H9 (cell line): Measurements from ENCODE around the gene EBF4. TPM values are rescaled to one million over a fixed set of nuclear protein-coding genes. Genes with fewer than 3 reads are reported as not detected.

ENCODE experiments used
- DNase-seq: peaks from one replicate; pipeline ENCODE4 v3.0.0-alpha.2; 2017
- H2AFZ ChIP-seq: one replicate; pipeline ENCODE4 v1.6.1; 2013; ENCODE audit warnings: mild to moderate bottlenecking, low read length, control low read depth, moderate library complexity
- H2AK5ac ChIP-seq: 2 replicates; pipeline ENCODE4 v1.6.1; 2013; ENCODE audit warnings: low read length, control low read depth, mixed read lengths; ENCODE audit not compliant: insufficient read length
- H2BK120ac ChIP-seq: one replicate; pipeline ENCODE4 v1.6.1; 2013; ENCODE audit warnings: low read depth, mild to moderate bottlenecking, low read length, control low read depth, inconsistent platforms; ENCODE audit not compliant: poor library complexity, severe bottlenecking
- H2BK12ac ChIP-seq: 2 replicates; pipeline ENCODE4 v1.6.1; 2013; ENCODE audit warnings: low read length, control low read depth, mixed read lengths, low read depth; ENCODE audit not compliant: insufficient read length
- H2BK15ac ChIP-seq: 2 replicates; pipeline ENCODE4 v1.6.1; 2013; ENCODE audit warnings: low read depth, low read length, control low read depth
- H2BK20ac ChIP-seq: one replicate; pipeline ENCODE4 v1.6.1; 2013; ENCODE audit warnings: low read depth, mild to moderate bottlenecking, low read length, control low read depth, inconsistent platforms; ENCODE audit not compliant: poor library complexity, severe bottlenecking
- H2BK5ac ChIP-seq: 2 replicates; pipeline ENCODE4 v1.6.1; 2013; ENCODE audit warnings: low read length, control low read depth, mixed read lengths; ENCODE audit not compliant: insufficient read length
- H3K14ac ChIP-seq: 2 replicates; pipeline ENCODE4 v1.6.1; 2013; ENCODE audit warnings: low read length, control low read depth; ENCODE audit not compliant: insufficient read depth
- H3K18ac ChIP-seq: 2 replicates; pipeline ENCODE4 v1.6.1; 2013; ENCODE audit warnings: low read depth, mild to moderate bottlenecking, mixed read lengths, low read length, control low read depth; ENCODE audit not compliant: insufficient read length
- H3K23ac ChIP-seq: 2 replicates; pipeline ENCODE4 v1.6.1; 2013; ENCODE audit warnings: low read length, control low read depth, mixed read lengths, low read depth; ENCODE audit not compliant: insufficient read length
- H3K23me2 ChIP-seq: 2 replicates; pipeline ENCODE4 v1.6.1; 2013; ENCODE audit warnings: low read depth, mild to moderate bottlenecking, mixed read lengths, low read length, control low read depth; ENCODE audit not compliant: insufficient read length, poor library complexity, severe bottlenecking
- H3K27ac ChIP-seq: 2 replicates; pipeline ENCODE4 v1.5.1; 2013; ENCODE audit warnings: low read length, control low read depth, mixed read lengths, low read depth; ENCODE audit not compliant: insufficient read length
- H3K27me3 ChIP-seq: 2 replicates; pipeline ENCODE4 v1.6.1; 2013; ENCODE audit warnings: low read length, control low read depth, inconsistent platforms; ENCODE audit not compliant: insufficient read depth
- H3K4ac ChIP-seq: 2 replicates; pipeline ENCODE4 v1.6.1; 2013; ENCODE audit warnings: low read depth, mild to moderate bottlenecking, control low read depth, inconsistent platforms, low read length, moderate library complexity
- H3K4me1 ChIP-seq: 2 replicates; pipeline ENCODE4 v1.6.1; 2013; ENCODE audit warnings: low read length, control low read depth, inconsistent platforms; ENCODE audit not compliant: insufficient read depth
- H3K4me2 ChIP-seq: 2 replicates; pipeline ENCODE4 v1.6.1; 2013; ENCODE audit warnings: low read length, control low read depth, mixed read lengths; ENCODE audit not compliant: insufficient read length, insufficient read depth
- H3K56ac ChIP-seq: 2 replicates; pipeline ENCODE4 v1.6.1; 2013; ENCODE audit warnings: low read depth, mild to moderate bottlenecking, mixed read lengths, low read length, control low read depth; ENCODE audit not compliant: insufficient read length
- H3K79me1 ChIP-seq: 2 replicates; pipeline ENCODE4 v1.6.1; 2013; ENCODE audit warnings: low read depth, mild to moderate bottlenecking, moderate library complexity, low read length, control low read depth, inconsistent platforms; ENCODE audit not compliant: insufficient read depth, poor library complexity, severe bottlenecking
- H3K79me2 ChIP-seq: 2 replicates; pipeline ENCODE4 v1.6.1; 2013; ENCODE audit warnings: low read length, control low read depth, inconsistent platforms; ENCODE audit not compliant: insufficient read depth
- H3K9ac ChIP-seq: 2 replicates; pipeline ENCODE4 v1.6.1; 2013; ENCODE audit warnings: low read length, control low read depth, mixed read lengths; ENCODE audit not compliant: insufficient read length; ENCODE audit errors: extremely low read depth
- H3K9me3 ChIP-seq: one replicate; pipeline ENCODE4 v1.6.1; 2013; ENCODE audit warnings: low read depth, low read length, inconsistent platforms; ENCODE audit not compliant: control insufficient read depth
- H3T11ph ChIP-seq: one replicate; pipeline ENCODE4 v1.6.1; 2013; ENCODE audit warnings: mild to moderate bottlenecking, low read length, control low read depth, inconsistent platforms
- H4K20me1 ChIP-seq: one replicate; pipeline ENCODE4 v1.6.1; 2013; ENCODE audit not compliant: control insufficient read depth, insufficient read length, insufficient read depth
- H4K5ac ChIP-seq: 2 replicates; pipeline ENCODE4 v1.6.1; 2013; ENCODE audit warnings: low read depth, mild to moderate bottlenecking, mixed read lengths, low read length, control low read depth; ENCODE audit not compliant: insufficient read length
- H4K8ac ChIP-seq: replicated peaks from 2 replicates; pipeline ENCODE4 v1.6.1; 2013; ENCODE audit warnings: low read length, control low read depth, mixed read lengths, low read depth; ENCODE audit not compliant: insufficient read length
- H4K91ac ChIP-seq: 2 replicates; pipeline ENCODE4 v1.6.1; 2013; ENCODE audit warnings: low read depth, mild to moderate bottlenecking, moderate library complexity, mixed read lengths, low read length, control low read depth; ENCODE audit not compliant: insufficient read length
- H3K27ac Mint-ChIP-seq, 3 experiments: 2 replicates in 2 of 3; 3 replicates in 1 of 3; pipeline ENCODE4 v1.8.0; 2020 to 2021; ENCODE audit warnings: mixed read lengths in 3 of 3, mild to moderate bottlenecking in 1 of 3, moderate library complexity in 1 of 3
- H3K27me3 Mint-ChIP-seq: 2 replicates; pipeline ENCODE4 v1.8.0; 2021; ENCODE audit warnings: low read depth, mild to moderate bottlenecking, moderate library complexity, mixed read lengths
- H3K36me3 Mint-ChIP-seq, 3 experiments: 2 replicates in 2 of 3; 3 replicates in 1 of 3; pipeline ENCODE4 v1.8.0; 2020 to 2021; ENCODE audit warnings: low read depth in 3 of 3, mixed read lengths in 3 of 3; ENCODE audit not compliant: insufficient read depth in 1 of 3
- H3K4me1 Mint-ChIP-seq, 2 experiments: 2 replicates each; pipeline ENCODE4 v1.8.0; 2020; ENCODE audit warnings: mixed read lengths in 2 of 2
- H3K4me3 Mint-ChIP-seq, 2 experiments: 2 replicates in 1 of 2; 3 replicates in 1 of 2; pipeline ENCODE4 v1.8.0; 2020 to 2021; ENCODE audit warnings: mild to moderate bottlenecking in 2 of 2, mixed read lengths in 2 of 2, moderate library complexity in 1 of 2
- H3K9me3 Mint-ChIP-seq, 2 experiments: 2 replicates in 1 of 2; 3 replicates in 1 of 2; pipeline ENCODE4 v1.8.0; 2020; ENCODE audit warnings: mild to moderate bottlenecking in 2 of 2, mixed read lengths in 2 of 2, moderate library complexity in 1 of 2
- CTCF ChIP-seq: fragments of 200-600 bp; sonication (generic); conservative IDR thresholded peaks from 3 replicates; pipeline ENCODE4 v1.8.0; 2021; ENCODE audit warnings: antibody characterized with exemption, mild to moderate bottlenecking
- WGBS: extraction: QIAGEN DNeasy Blood & Tissue Kit; methylation state at CpG from one replicate; pipeline ENCODE4 v1.1.7; 2013; ENCODE audit warnings: missing lambda C conversion rate, low lambda C conversion rate, mixed read lengths; ENCODE audit not compliant: insufficient read length; ENCODE audit errors: extremely low coverage; 5-methylcytosine and 5-hydroxymethylcytosine counted together
- total RNA-seq: library from RNA; stranded (reverse); gene quantifications from 2 replicates; pipeline ENCODE4 v1.2.1, GENCODE V29; 2021

The EBF4 gene
- total RNA-seq, 1 experiment from 2014 or later = 3.9 TPM

- Histone ChIP-seq H3T11ph (no peak overlapping the region), H2AFZ (no peak overlapping the region), H2BK20ac (no peak overlapping the region), H4K20me1 (peaks cover 4% of the 10 kb centered on the region), H2BK15ac (no peak overlapping the region), H3K14ac (no peak overlapping the region), H3K4ac (no peak overlapping the region), H2BK5ac (no peak overlapping the region), H4K91ac (no peak overlapping the region), H4K8ac (no peak overlapping the region), H3K56ac (no peak overlapping the region), H3K9me3 (no peaks in the 10 kb centered on the region), H3K23ac (no peak overlapping the region), H3K79me2 (no peaks in the 10 kb centered on the region), H3K27ac (no peak overlapping the region), H3K4me2 (peak overlapping the region; percentile 13), H3K9ac (no peak overlapping the region), H3K27me3 (peaks cover 55% of the 10 kb centered on the region), H3K18ac (no peak overlapping the region), H2BK12ac (no peak overlapping the region), H2BK120ac (no peak overlapping the region), H3K79me1 (no peaks in the 10 kb centered on the region), H2AK5ac (no peak overlapping the region), H3K4me1 (no peaks in the 10 kb centered on the region), H3K23me2 (no peaks in the 10 kb centered on the region), H4K5ac (no peak overlapping the region)
- Mint-ChIP-seq H3K4me1 (peaks cover 17 to 37% of the 10 kb centered on the region in 2 experiments), H3K4me3 (peak overlapping the region; percentile 34 to 73; a peak in 4 of 5 replicates), H3K27ac (no peak overlapping the region), H3K36me3 (peaks cover 0 to 5% (median 0%) of the 10 kb centered on the region in 3 experiments; a peak in 2 of 7 replicates), H3K9me3 (peaks cover 2 to 3% of the 10 kb centered on the region in 2 experiments), H3K27me3 (peaks cover 87% of the 10 kb centered on the region)
- WGBS = no CpG with 5 or more reads among the region's 89 CpGs
- DNase-seq = peak; percentile 50
- TF ChIP-seq CTCF = no peak
Observed at GRCh38 chr20:2693286-2694007, 867 bp downstream of the EBF4 start.
